Hematopoietic multipotent progenitor cell treated with erythropoietin and hydrocortisone succinate and interleukin-3 and kit ligand, for 17 days (in vitro differentiated cells): ENCODE data around the gene PRM1.

ENCODE experiments used
- DNase-seq: peaks from one replicate; pipeline ENCODE4 v3.0.0-alpha.2; 2015; ENCODE audit warnings: low spot score

Gene PRM1

DNA sequence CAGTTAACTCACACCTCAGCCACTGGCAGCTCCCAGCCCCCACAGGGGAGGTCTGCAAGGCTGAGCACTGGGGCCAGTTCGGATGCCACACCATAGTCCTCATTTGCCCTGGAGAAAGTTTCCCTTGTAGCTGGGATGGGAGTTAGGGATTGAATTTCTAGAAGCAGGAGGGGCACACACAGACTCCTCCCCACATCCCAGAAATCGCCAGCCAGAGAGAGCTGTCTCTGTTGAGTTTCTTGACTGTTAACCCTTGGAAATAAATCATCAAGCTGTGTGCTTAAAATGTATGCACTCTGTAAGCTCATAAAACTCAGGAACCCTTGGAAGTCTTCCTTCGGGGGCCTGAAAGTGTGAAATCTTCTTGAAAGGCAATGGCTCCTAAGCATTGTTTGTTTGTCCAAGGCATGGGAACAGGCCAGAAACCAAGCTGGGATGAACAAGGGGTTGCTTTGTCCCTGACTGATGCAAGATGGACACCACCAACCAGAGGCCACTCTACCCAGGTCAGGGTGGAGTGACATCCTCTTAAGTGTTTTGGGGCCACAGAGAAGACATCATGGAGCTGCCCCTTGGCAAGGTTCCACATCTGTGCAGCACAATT is 7.3 kb downstream of the PRM1 start:
- DNase-seq: no peak

DNA sequence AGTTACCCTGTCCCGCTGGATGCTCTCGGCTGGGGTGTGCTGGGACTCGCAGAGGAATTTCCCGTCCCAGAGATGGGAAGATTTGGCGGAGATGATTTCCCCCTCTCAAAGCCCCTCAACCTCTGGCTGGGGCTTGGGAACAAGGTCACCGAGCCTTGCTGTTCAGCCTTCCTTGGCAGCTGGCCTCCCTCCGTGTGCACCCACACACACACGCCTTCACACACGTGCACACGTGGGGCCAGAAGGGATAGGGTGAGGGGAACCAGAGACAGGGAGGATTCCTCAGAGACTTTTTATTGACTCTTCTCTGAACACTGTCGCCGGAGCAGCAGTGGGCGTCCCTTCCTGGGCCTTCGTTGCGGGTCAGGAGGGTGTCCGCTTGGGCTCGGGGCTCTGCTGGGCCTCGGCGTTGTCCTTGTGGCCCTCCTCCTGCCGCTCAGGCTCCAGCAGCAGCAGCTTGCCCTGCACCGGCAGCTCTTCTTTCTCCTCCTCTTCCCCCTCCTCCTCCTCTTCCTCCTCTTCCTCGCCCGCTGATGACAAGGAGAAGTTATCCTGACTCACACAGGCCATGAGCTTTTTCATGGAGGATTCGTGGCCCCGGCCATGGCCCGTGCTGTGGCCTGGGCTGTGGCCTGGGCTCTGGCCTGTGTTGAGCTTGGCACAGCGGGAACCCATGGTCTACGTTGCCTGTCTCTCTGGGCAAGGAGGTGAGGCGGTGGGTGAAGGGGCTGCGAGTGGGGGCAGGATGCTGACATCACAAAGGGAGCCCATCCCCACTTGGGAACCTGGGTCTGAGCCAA is 8.0 kb downstream of the PRM1 start, which contains the start of gene PRM3:
Gene PRM3, minus strand, starts transcription at position 709 of the 800 bp plus-strand sequence. Its CDS starts 34 bp downstream, at position 675.
- DNase-seq: no peak

- DNase-seq: no peak
Observed at GRCh38 chr16:11272484-11272883, 8.6 kb downstream of the PRM1 start.

GRCh38 chr16:11271610-11272009 is 9.5 kb downstream of the PRM1 start:
- DNase-seq: no peak

DNA sequence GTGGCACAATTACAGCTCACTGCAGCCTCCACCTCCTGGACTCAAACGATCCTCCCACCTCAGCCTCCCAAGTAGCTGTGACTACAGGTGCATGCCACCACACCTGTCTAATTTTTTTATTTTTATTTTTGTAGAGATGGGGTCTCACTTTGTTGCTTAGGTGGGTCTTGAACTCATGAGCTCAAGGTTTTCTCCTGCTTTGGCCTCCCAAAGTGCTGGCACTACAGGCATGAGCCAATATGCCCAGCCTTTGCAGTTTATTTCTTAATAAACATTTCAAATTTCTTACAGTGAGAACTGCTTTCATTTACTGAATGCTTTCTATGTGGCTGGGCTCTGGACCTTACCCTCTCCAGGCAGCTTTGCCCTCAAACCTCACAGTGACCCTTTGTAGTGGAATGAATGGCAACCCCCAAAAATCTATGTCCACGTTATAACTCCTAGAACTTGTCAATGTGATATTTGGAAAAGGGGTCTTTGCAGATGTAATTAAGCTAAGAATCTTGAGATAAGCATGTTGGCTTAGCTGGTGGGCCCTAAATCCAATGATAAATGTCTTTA is 10.4 kb downstream of the PRM1 start:
- DNase-seq: no peak

- DNase-seq: no peak
Observed at GRCh38 chr16:11268921-11269375, 12.2 kb downstream of the PRM1 start, which contains the start of gene TNP2. Gene TNP2 (minus strand): TSS chr16:11269325. CDS start chr16:11269262, 63 bp downstream.

GRCh38 chr16:11265124-11265523 is 16.0 kb downstream of the PRM1 start:
- DNase-seq: no peak

DNA sequence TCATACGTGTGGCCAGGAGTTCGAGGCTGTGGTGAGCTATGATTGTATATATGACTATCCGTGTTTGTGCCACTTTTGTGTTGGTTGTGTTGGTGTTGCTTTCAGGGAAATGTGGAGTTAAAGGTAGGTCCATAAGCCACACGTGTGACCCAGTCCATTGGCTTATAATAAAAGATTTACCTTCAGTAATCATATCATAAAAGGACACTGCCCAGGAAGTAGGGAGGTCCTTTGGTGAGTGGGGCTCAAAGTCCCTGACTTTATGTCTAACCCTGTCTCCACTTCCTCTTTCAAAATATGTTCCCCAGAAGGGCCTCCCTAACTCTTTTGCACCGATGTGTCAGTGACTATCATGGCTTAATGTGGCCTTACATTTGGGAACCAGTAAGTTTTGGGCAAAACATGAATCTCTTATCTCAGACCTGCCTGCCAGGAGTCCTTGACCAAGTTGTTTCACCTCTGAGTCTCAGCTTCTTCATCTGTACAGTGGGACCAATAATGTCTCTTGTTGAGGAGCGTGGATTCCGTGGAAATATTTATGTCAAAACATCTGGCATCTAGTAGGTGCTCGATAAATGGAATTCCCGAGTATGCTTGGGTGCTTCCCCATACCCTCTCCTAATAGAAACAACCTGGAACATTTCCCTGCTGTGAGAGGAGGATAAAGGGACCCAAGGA is 16.8 kb downstream of the PRM1 start:
- DNase-seq: no peak

GRCh38 chr16:11263737-11264136 is 17.4 kb downstream of the PRM1 start:
- DNase-seq: no peak

DNA sequence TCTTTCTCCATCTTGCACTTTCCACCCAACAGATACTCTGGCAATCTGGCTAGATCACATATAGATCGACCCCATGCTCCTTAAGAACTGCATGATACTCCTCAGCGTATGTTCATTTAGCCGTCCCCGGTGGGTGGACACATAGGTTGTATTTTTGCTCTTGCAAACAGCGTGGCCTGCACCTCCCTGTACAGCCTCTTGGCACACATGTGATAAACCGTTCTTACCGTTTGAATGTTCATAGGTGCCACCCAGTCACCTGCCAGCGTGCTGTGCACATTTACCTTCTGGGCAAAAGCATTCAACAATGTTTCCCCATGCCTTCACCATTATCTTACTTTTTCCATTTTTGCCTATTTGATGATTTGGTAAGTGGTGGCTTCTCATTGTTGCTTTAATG is 18.2 kb downstream of the PRM1 start:
- DNase-seq: no peak

DNA sequence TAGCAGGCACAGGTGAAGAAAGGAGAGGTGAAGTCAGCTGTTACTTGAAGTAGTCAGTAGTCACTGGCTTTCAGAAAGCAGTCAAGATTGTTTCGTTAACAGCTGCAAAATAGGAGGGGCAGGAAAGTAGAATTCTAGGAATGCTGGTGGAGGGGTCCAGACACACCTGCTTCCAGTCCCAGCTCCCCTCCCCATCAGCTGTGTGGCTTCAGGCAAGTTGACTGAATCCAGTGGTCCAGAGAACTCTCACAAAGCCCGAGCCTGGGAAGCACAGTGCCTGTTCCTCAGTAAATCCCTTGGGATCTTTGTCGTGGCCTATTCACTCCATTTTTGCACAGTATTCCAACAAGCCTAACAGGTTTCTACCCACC is 20.5 kb downstream of the PRM1 start:
- DNase-seq: no peak

GRCh38 chr16:11259655-11260595 is 21.2 kb downstream of the PRM1 start:
- DNase-seq: no peak

DNA sequence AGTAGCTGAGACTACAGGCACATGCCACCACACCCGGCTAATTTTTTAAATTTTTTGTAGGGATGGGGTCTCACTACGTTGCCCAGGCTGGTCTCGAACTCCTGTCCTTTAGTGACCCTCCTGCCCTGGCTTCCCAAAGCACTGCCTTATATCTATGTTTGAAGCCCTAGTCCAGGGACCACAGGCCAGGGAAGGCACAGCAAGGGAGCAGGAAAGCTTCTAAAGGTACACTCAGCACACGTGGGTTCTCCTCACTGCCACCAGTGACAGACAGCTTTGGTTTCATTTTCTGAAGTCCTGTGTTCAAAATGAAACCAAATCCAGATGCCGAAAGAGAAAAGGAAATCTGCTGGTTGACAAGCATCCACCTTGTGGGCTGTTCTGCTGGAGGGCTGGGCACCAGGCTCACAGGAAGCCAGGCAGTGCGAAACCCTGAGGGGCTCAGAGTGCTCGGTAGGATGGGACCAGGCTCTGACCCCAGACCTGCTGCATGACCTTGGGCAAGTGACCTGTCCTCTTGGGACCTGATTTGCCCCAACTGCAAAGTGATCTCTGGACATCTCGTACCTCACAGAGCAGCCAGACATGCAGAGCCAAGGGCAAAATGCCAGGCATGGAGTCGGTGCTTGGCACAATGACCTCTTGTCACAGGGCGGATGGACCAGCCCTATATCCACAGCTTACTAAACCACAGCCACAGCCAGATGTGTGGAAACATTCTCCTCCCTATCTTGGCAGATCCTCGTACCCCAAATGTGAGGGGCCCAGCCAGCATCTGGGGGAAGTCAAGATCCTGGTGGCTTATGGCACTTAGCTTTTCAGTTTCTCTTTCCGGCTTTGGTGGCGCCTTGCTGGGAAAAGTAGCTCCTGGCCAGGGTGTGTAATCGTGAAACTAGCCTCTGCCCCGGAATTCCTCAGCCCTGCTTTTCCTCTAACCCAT is 22.3 kb downstream of the PRM1 start:
- DNase-seq: no peak

DNA sequence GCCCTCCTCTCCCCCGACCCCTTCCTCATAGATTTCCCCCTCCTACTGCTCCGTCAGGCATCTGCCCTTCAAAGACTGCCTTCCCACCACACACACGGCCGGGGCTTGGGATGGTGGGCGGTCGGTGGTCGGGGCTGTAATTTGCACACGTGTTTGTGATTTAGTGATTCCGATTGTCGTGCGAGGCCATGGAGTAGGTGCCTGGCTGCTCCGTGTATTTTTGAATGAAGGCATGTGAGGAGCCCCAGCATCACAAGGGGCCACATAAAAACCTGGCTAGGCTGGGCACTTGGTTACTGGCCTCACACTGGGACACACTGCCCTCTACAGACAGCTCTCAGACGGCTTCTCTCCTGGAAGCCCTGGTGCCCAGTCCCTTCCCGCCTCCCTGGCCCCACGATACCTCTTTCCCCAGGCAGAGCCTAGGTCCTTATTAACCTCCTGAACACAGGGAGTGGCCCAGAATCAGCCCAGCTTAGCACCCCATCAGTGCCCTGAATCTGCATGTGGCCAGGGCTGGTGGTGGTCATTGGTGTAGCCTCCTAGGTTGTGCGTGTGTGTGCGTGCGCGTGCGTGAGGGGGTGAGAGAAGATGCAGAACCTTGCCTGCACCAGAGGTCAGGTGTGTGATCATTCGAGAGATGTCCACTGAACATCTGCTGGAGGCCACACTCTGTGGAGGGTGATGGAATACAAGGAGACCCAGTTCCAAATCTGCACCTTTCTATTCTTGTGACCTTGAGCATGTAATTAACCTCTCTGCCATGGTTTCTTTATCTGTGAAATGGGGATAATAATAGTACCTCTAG is 23.8 kb downstream of the PRM1 start:
- peak; percentile 57 for DNase-seq

GRCh38 chr16:11256661-11257130 is 24.4 kb downstream of the PRM1 start:
- no peak for DNase-seq

GRCh38 chr16:11255737-11256660 is 25.1 kb downstream of the PRM1 start, which contains the start of gene SOCS1:
Gene SOCS1 (minus strand): TSS chr16:11256204. CDS start chr16:11255478, 726 bp downstream.
- DNase-seq: peak; percentile 88

GRCh38 chr16:11254913-11255736 is 26.0 kb downstream of the PRM1 start:
- peak; percentile 23 for DNase-seq
